ENCODE measurements around the gene TBC1D10B.
"Not testable (repeated sequence)": the region's sequence is repeated elsewhere in the genome, so short reads cannot be mapped to it uniquely, and the experiment has no call there.

TBC1D10B gene

DNA sequence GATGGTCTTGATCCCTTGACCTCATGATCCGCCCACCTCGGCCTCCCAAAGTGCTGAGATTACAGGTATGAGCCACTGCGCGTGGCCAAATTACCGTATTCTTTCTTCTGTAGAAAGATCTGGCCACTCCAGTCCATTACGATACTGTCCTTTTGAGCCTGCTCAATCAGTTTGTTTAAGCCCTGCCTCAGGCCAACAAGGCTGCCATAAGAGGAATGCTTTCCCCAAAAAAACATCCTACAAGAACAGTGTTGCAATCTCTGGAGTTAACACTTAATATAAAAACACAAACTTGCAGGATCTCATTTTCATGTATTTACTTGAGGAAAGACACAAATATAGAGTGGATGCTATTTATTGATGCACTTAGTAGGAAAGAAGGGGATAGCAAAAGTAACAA, 46.1 kb downstream of the TBC1D10B start:
- not testable (repeated sequence) for DNase-seq

DNA sequence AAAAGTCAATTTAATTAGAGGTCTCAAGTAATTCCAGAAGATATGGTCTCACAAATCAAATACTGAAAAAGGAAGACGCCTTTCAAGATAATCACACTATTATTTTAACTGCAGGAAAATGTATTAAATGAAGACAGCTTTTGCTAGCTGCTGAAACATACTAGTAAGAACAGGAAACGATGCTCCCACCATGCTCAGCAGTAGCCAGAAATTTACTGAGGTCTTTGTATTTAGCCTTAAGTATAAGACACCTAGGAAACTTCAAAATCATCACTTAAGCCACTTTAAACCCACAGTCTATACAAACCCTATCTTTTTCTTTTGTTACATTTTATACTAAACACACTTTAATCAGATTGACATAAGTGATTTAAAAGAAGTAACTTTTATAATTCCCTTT, 51.6 kb downstream of the TBC1D10B start:
- not testable (repeated sequence) for DNase-seq

- DNase-seq, result not testable (repeated sequence)
Measured at GRCh38 chr16:30310937-30311336, 59.4 kb downstream of the TBC1D10B start.

DNA sequence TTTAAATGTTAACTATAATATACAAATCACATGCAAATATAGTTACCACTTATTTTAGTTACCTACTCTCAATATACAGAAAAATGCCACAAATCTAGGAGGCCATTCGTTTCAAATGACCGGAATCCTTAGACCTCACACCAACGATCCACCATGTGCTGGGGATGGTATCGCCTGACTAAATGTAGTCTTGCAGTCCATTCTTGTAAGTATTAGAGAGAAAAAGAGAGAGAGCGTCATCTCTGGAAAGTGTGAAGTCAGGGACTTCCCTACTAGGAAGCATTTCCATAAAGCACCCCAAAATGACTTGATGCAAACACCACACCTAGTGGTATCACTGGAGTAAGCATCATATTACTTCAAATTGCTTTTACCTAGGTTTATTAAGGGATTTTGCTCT, 61.0 kb downstream of the TBC1D10B start:
- DNase-seq, result not testable (repeated sequence)

Measured in activated CD4-positive, alpha-beta T cell treated with anti-CD3 and anti-CD28 coated beads, Interleukin-2, amount 50 U/mL, for 1 hour (primary cell).